Coronary artery (tissue), 2 donors: ENCODE data around the gene NSMF.

Source experiments
- DNase-seq: peaks from one replicate; pipeline ENCODE4 v3.0.0-alpha.2; 2017; ENCODE audit warnings: low spot score
- H3K27ac ChIP-seq, 2 donors: fragments of 200-600 bp; sonication (generic); one replicate each; pipeline ENCODE4 v1.5.1; 2016 to 2019
- H3K4me3 ChIP-seq: fragments of 200-600 bp; sonication (generic); 2 replicates; pipeline ENCODE4 v1.5.1; 2016; ENCODE audit warnings: mild to moderate bottlenecking, moderate library complexity
- CTCF ChIP-seq: fragments of 200-600 bp; sonication (generic); IDR thresholded peaks from one replicate; pipeline ENCODE4 v1.5.1; 2019; ENCODE audit warnings: antibody characterized with exemption

The NSMF gene

GRCh38 chr9:137501457-137501856 is 42.3 kb upstream of the NSMF start:
- Histone ChIP-seq H3K4me3 (no peak overlapping the region), H3K27ac (no peak overlapping the region)
- no peak for DNase-seq
- no peak for TF ChIP-seq CTCF

- TF ChIP-seq CTCF, result no peak
- no peak for DNase-seq
- no peak overlapping the region for H3K27ac ChIP-seq
- no peak overlapping the region for H3K4me3 ChIP-seq
Observed at GRCh38 chr9:137500666-137501397, 41.7 kb upstream of the NSMF start.

- TF ChIP-seq CTCF, result no peak
- Histone ChIP-seq H3K4me3 (no peak overlapping the region), H3K27ac (no peak overlapping the region)
- no peak for DNase-seq
Observed at GRCh38 chr9:137499858-137500661, 40.9 kb upstream of the NSMF start.

- no peak for DNase-seq
- Histone ChIP-seq H3K27ac (no peak overlapping the region), H3K4me3 (no peak overlapping the region)
- TF ChIP-seq CTCF, result no peak
Observed at GRCh38 chr9:137499416-137499815, 40.3 kb upstream of the NSMF start.

- no peak for DNase-seq
- Histone ChIP-seq H3K27ac (no peak overlapping the region), H3K4me3 (no peak overlapping the region)
- TF ChIP-seq CTCF, result no peak
Observed at GRCh38 chr9:137498720-137499150, 39.6 kb upstream of the NSMF start.

GRCh38 chr9:137497921-137498719 is 39.0 kb upstream of the NSMF start:
- Histone ChIP-seq H3K27ac (no peak overlapping the region), H3K4me3 (no peak overlapping the region)
- DNase-seq, result no peak
- no peak for TF ChIP-seq CTCF
